Esophagus muscularis mucosa (tissue), 4 donors: Measurements from ENCODE around the gene SMLR1. TPM values are rescaled to one million over a fixed set of nuclear protein-coding genes. Genes with fewer than 3 reads are reported as not detected.

ENCODE experiments used
- DNase-seq: peaks from one replicate; pipeline ENCODE4 v3.0.0-alpha.2; 2017; ENCODE audit errors: extremely low spot score
- H3K27ac ChIP-seq, 4 donors: fragments of 200-600 bp; sonication (generic); replicated peaks in 1 of 4; 1 replicate in 3 of 4; 2 replicates in 1 of 4; pipeline ENCODE4 v1.5.1; 2016 to 2019; ENCODE audit warnings: mild to moderate bottlenecking in 1 of 4
- H3K27me3 ChIP-seq, 4 donors: fragments of 200-600 bp; sonication (generic); one replicate each; pipeline versions ENCODE4 v1.5.1 to v1.6.0; 2016 to 2019
- H3K36me3 ChIP-seq, 4 donors: fragments of 200-600 bp; sonication (generic); one replicate each; pipeline ENCODE4 v1.5.1; 2016 to 2019
- H3K4me1 ChIP-seq, 4 donors: fragments of 200-600 bp; sonication (generic); one replicate each; pipeline ENCODE4 v1.5.1; 2016 to 2019
- H3K4me3 ChIP-seq, 4 donors: fragments of 200-600 bp; sonication (generic); 1 replicate in 2 of 4; 2 replicates in 2 of 4; pipeline ENCODE4 v1.5.1; 2016 to 2019; ENCODE audit warnings: mild to moderate bottlenecking in 4 of 4, moderate library complexity in 1 of 4
- H3K9me3 ChIP-seq, 4 donors: fragments of 200-600 bp; sonication (generic); 1 replicate in 3 of 4; 2 replicates in 1 of 4; pipeline ENCODE4 v1.5.1; 2016 to 2019
- CTCF ChIP-seq, 3 experiments: fragments of 200-600 bp in 2 of 3; fragments of 450-650 bp in 1 of 3; sonication (generic) in 2 of 3; IDR thresholded peaks; one replicate each; pipeline ENCODE4 v1.5.1; 2017 to 2019; ENCODE audit warnings: antibody characterized with exemption in 3 of 3, mild to moderate bottlenecking in 2 of 3, moderate library complexity in 1 of 3
- EP300 ChIP-seq: sonication (generic); formaldehyde crosslinking; IDR thresholded peaks from one replicate; pipeline ENCODE4 v1.6.1; 2017; ENCODE audit warnings: antibody characterized with exemption
- POLR2A ChIP-seq: fragments of 450-650 bp; IDR thresholded peaks from one replicate; pipeline ENCODE4 v1.6.1; 2017; ENCODE audit warnings: antibody characterized with exemption, moderate library complexity, mild to moderate bottlenecking, low read depth
- POLR2AphosphoS5 ChIP-seq, 2 donors: sonication (generic); formaldehyde crosslinking; IDR thresholded peaks; one replicate each; pipeline ENCODE4 v1.6.1; 2017; ENCODE audit warnings: antibody characterized with exemption in 2 of 2
- WGBS: methylation state at CpG from one replicate; pipeline ENCODE4 v1.1.5; 2018; 5-methylcytosine and 5-hydroxymethylcytosine counted together
- intact Hi-C: fragments of 100-400 bp; cut with DNase I; formaldehyde crosslinking; loops from one replicate; pipeline ENCODE4 v1.15.1; 2023
- total RNA-seq, 4 donors: library from RNA; depleted of rRNA; stranded (reverse); fragments of >200 nt; gene quantifications; one replicate each; pipeline versions ENCODE4 v1.1.0 to v1.2.1, GENCODE V29; 2016

The SMLR1 gene
- total RNA-seq, 4 donors from 2014 or later, result not detected

- intact Hi-C loops, result no loop called here
- WGBS, result 97% methylated on average over 1 of the region's 1 CpG
- Histone ChIP-seq H3K9me3 (no peaks in the 10 kb centered on the region), H3K36me3 (no peaks in the 10 kb centered on the region), H3K27me3 (no peaks in the 10 kb centered on the region), H3K4me1 (no peaks in the 10 kb centered on the region), H3K27ac (no peak overlapping the region), H3K4me3 (no peak overlapping the region)
- TF ChIP-seq POLR2A (no peak), POLR2AphosphoS5 (IDR thresholded peaks at IDR 0.05) (no peak), EP300 (no peak), CTCF (IDR thresholded peaks at IDR 0.05) (no peak)
- no peak for DNase-seq
These were observed 4.5 kb upstream of the SMLR1 start for GRCh38 chr6:130822736-130823135.

- H3K27me3 ChIP-seq, result no peaks in the 10 kb centered on the region
These were observed 2.1 kb upstream of the SMLR1 start for GRCh38 chr6:130824978-130825694.

GRCh38 chr6:130825772-130826441 is 1.3 kb upstream of the SMLR1 start:
- DNase-seq, result no peak
- Histone ChIP-seq H3K4me3 (no peak overlapping the region), H3K4me1 (no peaks in the 10 kb centered on the region), H3K36me3 (no peaks in the 10 kb centered on the region), H3K9me3 (no peaks in the 10 kb centered on the region), H3K27ac (no peak overlapping the region), H3K27me3 (no peaks in the 10 kb centered on the region)
- TF ChIP-seq CTCF (IDR thresholded peaks at IDR 0.05) (no peak), EP300 (no peak)
- intact Hi-C loops, result no loop called here
- WGBS, result 84% methylated on average over 3 of the region's 3 CpGs

More at GRCh38 chr6:130824978-130825694, 2.1 kb upstream of the SMLR1 start:
- Histone ChIP-seq H3K4me3 (no peak overlapping the region), H3K4me1 (no peaks in the 10 kb centered on the region), H3K27ac (no peak overlapping the region), H3K9me3 (no peaks in the 10 kb centered on the region), H3K36me3 (no peaks in the 10 kb centered on the region)
- intact Hi-C loops, result no loop called here
- no peak for DNase-seq
- WGBS, result 90% methylated on average over 5 of the region's 5 CpGs
- no peak for TF ChIP-seq EP300
- no peak for TF ChIP-seq CTCF (IDR thresholded peaks at IDR 0.05)
- no peak for TF ChIP-seq POLR2AphosphoS5 (IDR thresholded peaks at IDR 0.05)
- no peak for TF ChIP-seq POLR2A

GRCh38 chr6:130826442-130827246 is 562 bp upstream of the SMLR1 start:
- no peak for TF ChIP-seq POLR2AphosphoS5 (IDR thresholded peaks at IDR 0.05)
- no peak for TF ChIP-seq EP300
- TF ChIP-seq POLR2A, result no peak
- no peak for TF ChIP-seq CTCF (IDR thresholded peaks at IDR 0.05)
- Histone ChIP-seq H3K36me3 (no peaks in the 10 kb centered on the region), H3K9me3 (no peaks in the 10 kb centered on the region), H3K27me3 (no peaks in the 10 kb centered on the region), H3K4me3 (no peak overlapping the region), H3K4me1 (no peaks in the 10 kb centered on the region), H3K27ac (no peak overlapping the region)
- no peak for DNase-seq
- intact Hi-C loops, result no loop called here
- 98% methylated on average over 4 of the region's 4 CpGs for WGBS
